Adrenal gland (tissue), 12 donors: ENCODE data around the gene RMDN3. TPM values are rescaled to one million over a fixed set of nuclear protein-coding genes. Genes with fewer than 3 reads are reported as not detected.

Source experiments
- DNase-seq, 7 donors: peaks; one replicate each; pipeline ENCODE4 v3.0.0-alpha.2; 2019 to 2020
- H3K27ac ChIP-seq, 5 donors: fragments of 200-600 bp; sonication (generic) in 4 of 5; 1 replicate in 3 of 5; 2 replicates in 2 of 5; pipeline versions ENCODE4 v1.5.1 to v1.8.0; 2016 to 2020; ENCODE audit warnings: mild to moderate bottlenecking in 1 of 5
- H3K27me3 ChIP-seq: fragments of 200-600 bp; 2 replicates; pipeline ENCODE4 v1.8.0; 2021
- H3K36me3 ChIP-seq, 2 donors: fragments of 200-600 bp; replicated peaks in 1 of 2; 1 replicate in 1 of 2; 2 replicates in 1 of 2; pipeline versions ENCODE4 v1.5.1 to v1.8.0; 2018 to 2022
- H3K4me1 ChIP-seq, 2 donors: fragments of 200-600 bp; replicated peaks in 1 of 2; 1 replicate in 1 of 2; 2 replicates in 1 of 2; pipeline versions ENCODE4 v1.5.1 to v1.8.0; 2018 to 2021
- H3K4me3 ChIP-seq, 4 donors: fragments of 200-600 bp; sonication (generic) in 3 of 4; one replicate each; pipeline ENCODE4 v1.5.1; 2016 to 2018
- H3K9me3 ChIP-seq, 3 donors: fragments of 200-600 bp; sonication (generic) in 1 of 3; replicated peaks in 1 of 3; 1 replicate in 2 of 3; 2 replicates in 1 of 3; pipeline versions ENCODE4 v1.5.1 to v1.8.0; 2016 to 2021
- CTCF ChIP-seq, 6 experiments: fragments of 450-650 bp in 4 of 6; fragments of 200-600 bp in 2 of 6; sonication (generic) in 1 of 6; IDR thresholded peaks; 1 replicate in 5 of 6; 2 replicates in 1 of 6; pipeline versions ENCODE4 v1.5.1 to v1.8.0; 2016 to 2021; ENCODE audit warnings: antibody characterized with exemption in 6 of 6, mild to moderate bottlenecking in 2 of 6, moderate library complexity in 1 of 6
- POLR2A ChIP-seq, 2 donors: fragments of 450-650 bp; IDR thresholded peaks; one replicate each; pipeline ENCODE4 v1.6.1; 2017; ENCODE audit warnings: antibody characterized with exemption in 2 of 2, mild to moderate bottlenecking in 2 of 2, moderate library complexity in 1 of 2
- WGBS, 4 donors: extraction: QIAGEN DNeasy Blood & Tissue Kit in 2 of 4; methylation state at CpG; one replicate each; pipeline versions ENCODE4 v1.1.5 to v1.1.7; 2013 to 2017; 5-methylcytosine and 5-hydroxymethylcytosine counted together
- intact Hi-C, 2 donors: fragments of 100-400 bp; cut with DNase I; formaldehyde crosslinking; loops; one replicate each; pipeline versions ENCODE4 v1.14.1 to v1.15.0; 2022 to 2023
- polyA plus RNA-seq, 3 donors: library from polyadenylated mRNA; stranded (reverse); fragments of 200-250 nt in 2 of 3; fragments of 350-450 nt in 1 of 3; fragmentation: Illumina TruSeq in 1 of 3; extraction: RNeasy Lipid Tissue Mini Kit (QIAGEN cat#74804) in 1 of 3; gene quantifications; one replicate each; pipeline ENCODE4 v1.2.3, GENCODE V29; 2013 to 2014
- total RNA-seq, 9 donors: library from RNA; depleted of rRNA in 4 of 9; stranded (reverse); fragments of >200 nt in 4 of 9; fragments of 120-200 nt in 1 of 9; fragmentation: NEBNext Ultra II Directional in 1 of 9; extraction: Animal tissue kit (Norgen Biotek cat#: 25700) in 1 of 9; gene quantifications; one replicate each; pipeline versions ENCODE4 v1.1.0 to v1.2.4, GENCODE V29; 2013 to 2023
- donor health status: healthy with polysubstance abuse.
- donor health status: Bipolar disorder and iron deficiency.
- donor health status: DM: yes; HTN: yes; CAD: no.
- donor health status: DM: no; HTN: no; CAD: no.
- donor health status: DM: no; HTN: no; CAD: no.
- donor health status: DM: yes; HTN: yes; CAD: no.

The RMDN3 gene
- total and polyA plus RNA-seq, 12 donors = 19.2 to 50.1 (median 32.5) TPM

GRCh38 chr15:40787991-40788390 is 32.9 kb upstream of the RMDN3 start:
- Histone ChIP-seq H3K9me3 (no peaks in the 10 kb centered on the region), H3K4me3 (no peak overlapping the region), H3K27me3 (no peaks in the 10 kb centered on the region), H3K4me1 (peaks cover 0 to 20% of the 10 kb centered on the region in 2 donors), H3K27ac (no peak overlapping the region), H3K36me3 (no peaks in the 10 kb centered on the region)
- 78 to 90% (median 80%) methylated on average over 6 of the region's 6 CpGs for WGBS, 4 donors
- DNase-seq = no peak
- TF ChIP-seq POLR2A (IDR thresholded peaks at IDR 0.05) = no peak
- TF ChIP-seq CTCF (IDR thresholded peaks at IDR 0.05) = no peak
- intact Hi-C loops = loop anchor here in 1 of 2 donors (10.0 kb wide), 1 partner anchor 107 kb away; the partner anchor contains the start of gene VPS18

- DNase-seq = no peak
- Histone ChIP-seq H3K4me1 (peaks cover 0 to 20% of the 10 kb centered on the region in 2 donors), H3K27me3 (no peaks in the 10 kb centered on the region), H3K36me3 (no peaks in the 10 kb centered on the region), H3K9me3 (no peaks in the 10 kb centered on the region), H3K4me3 (no peak overlapping the region), H3K27ac (no peak overlapping the region)
- no peak for TF ChIP-seq POLR2A (IDR thresholded peaks at IDR 0.05)
- TF ChIP-seq CTCF (IDR thresholded peaks at IDR 0.05) = no peak
- WGBS, 4 donors = 41 to 72% (median 45%) methylated on average over 3 to 4 of the region's 4 CpGs
- intact Hi-C loops = loop anchor here in 1 of 2 donors (10.0 kb wide), 1 partner anchor 107 kb away; the partner anchor contains the start of gene VPS18
Measured at GRCh38 chr15:40787344-40787841, 32.3 kb upstream of the RMDN3 start.

GRCh38 chr15:40785814-40786213 is 30.8 kb upstream of the RMDN3 start:
- Histone ChIP-seq H3K27me3 (no peaks in the 10 kb centered on the region), H3K4me1 (peaks cover 0 to 18% of the 10 kb centered on the region in 2 donors), H3K9me3 (no peaks in the 10 kb centered on the region), H3K4me3 (no peak overlapping the region), H3K27ac (peak overlapping the region in 2 of 5 donors; percentile 42 to 43), H3K36me3 (no peaks in the 10 kb centered on the region)
- DNase-seq = no peak
- intact Hi-C loops = loop anchor here in 1 of 2 donors (10.0 kb wide), 1 partner anchor 109 kb away; the partner anchor contains the start of gene VPS18
- TF ChIP-seq CTCF (IDR thresholded peaks at IDR 0.05) = no peak
- no peak for TF ChIP-seq POLR2A (IDR thresholded peaks at IDR 0.05)
- WGBS, 4 donors = 92 to 100% (median 98%) methylated on average over 2 of the region's 2 CpGs

GRCh38 chr15:40785164-40785563 is 30.1 kb upstream of the RMDN3 start:
- Histone ChIP-seq H3K27ac (peak overlapping the region in 2 of 5 donors; percentile 42 to 43), H3K4me1 (peaks cover 0 to 12% of the 10 kb centered on the region in 2 donors), H3K9me3 (no peaks in the 10 kb centered on the region), H3K36me3 (no peaks in the 10 kb centered on the region), H3K27me3 (no peaks in the 10 kb centered on the region), H3K4me3 (no peak overlapping the region)
- intact Hi-C loops = loop anchor here in 1 of 2 donors (10.0 kb wide), 1 partner anchor 110 kb away; the partner anchor contains the start of gene VPS18
- peak in 1 of 7 donors; percentile 34 for DNase-seq
- no peak for TF ChIP-seq POLR2A (IDR thresholded peaks at IDR 0.05)
- TF ChIP-seq CTCF (IDR thresholded peaks at IDR 0.05) = peak; percentile 12 to 57 (median 44)
- WGBS, 4 donors = 32 to 53% (median 42%) methylated on average over 3 of the region's 3 CpGs
